ENCODE measurements around the gene HORMAD2.

DNA sequence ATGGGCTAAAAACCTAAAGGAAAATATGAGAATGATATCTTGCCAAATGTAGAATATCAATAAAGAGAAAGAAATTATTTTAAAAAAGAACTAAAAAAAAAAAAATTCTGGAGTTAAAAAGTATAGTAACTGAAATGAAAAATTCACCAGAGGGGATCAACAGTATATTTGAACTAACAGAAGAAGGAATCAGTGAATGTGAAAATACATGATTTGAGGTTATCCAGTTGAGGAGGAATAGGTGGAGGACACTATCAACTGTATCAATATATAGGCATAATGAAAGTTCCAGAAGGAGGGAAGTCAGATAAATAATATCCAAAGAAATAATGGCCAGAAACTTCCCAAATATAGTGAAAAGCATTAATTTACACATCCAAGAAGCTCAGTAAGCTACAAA is 16.1 kb upstream of the HORMAD2 start:
- TF ChIP-seq, protein P1, sequence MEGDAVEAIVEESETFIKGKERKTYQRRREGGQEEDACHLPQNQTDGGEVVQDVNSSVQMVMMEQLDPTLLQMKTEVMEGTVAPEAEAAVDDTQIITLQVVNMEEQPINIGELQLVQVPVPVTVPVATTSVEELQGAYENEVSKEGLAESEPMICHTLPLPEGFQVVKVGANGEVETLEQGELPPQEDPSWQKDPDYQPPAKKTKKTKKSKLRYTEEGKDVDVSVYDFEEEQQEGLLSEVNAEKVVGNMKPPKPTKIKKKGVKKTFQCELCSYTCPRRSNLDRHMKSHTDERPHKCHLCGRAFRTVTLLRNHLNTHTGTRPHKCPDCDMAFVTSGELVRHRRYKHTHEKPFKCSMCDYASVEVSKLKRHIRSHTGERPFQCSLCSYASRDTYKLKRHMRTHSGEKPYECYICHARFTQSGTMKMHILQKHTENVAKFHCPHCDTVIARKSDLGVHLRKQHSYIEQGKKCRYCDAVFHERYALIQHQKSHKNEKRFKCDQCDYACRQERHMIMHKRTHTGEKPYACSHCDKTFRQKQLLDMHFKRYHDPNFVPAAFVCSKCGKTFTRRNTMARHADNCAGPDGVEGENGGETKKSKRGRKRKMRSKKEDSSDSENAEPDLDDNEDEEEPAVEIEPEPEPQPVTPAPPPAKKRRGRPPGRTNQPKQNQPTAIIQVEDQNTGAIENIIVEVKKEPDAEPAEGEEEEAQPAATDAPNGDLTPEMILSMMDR (conservative IDR thresholded peaks at IDR 0.05; ENCODE audit: low read depth, low read length), result no peak
- no peak for TF ChIP-seq EZH2 (IDR thresholded peaks at IDR 0.05; ENCODE audit: borderline replicate concordance, low read depth, low read length, poor library complexity, severe bottlenecking)
